Neural crest cell (in vitro differentiated cells): ENCODE measurements around the gene GPRIN2. TPM values are rescaled to one million over a fixed set of nuclear protein-coding genes. Genes with fewer than 3 reads are reported as not detected.
"Not testable (repeated sequence)": the region's sequence is repeated elsewhere in the genome, so short reads cannot be mapped to it uniquely, and the experiment has no call there.

Experiments
- DNase-seq: peaks from one replicate; pipeline ENCODE4 v3.0.0; 2021; ENCODE audit warnings: low read depth, mixed read lengths, low spot score
- H3K27ac Mint-ChIP-seq: one replicate; pipeline ENCODE4 v1.8.0; 2021; ENCODE audit warnings: mild to moderate bottlenecking, mixed read lengths; ENCODE audit not compliant: unreplicated experiment
- H3K27me3 Mint-ChIP-seq: 2 replicates; pipeline ENCODE4 v1.8.0; 2021; ENCODE audit warnings: low read depth, mild to moderate bottlenecking, mixed read lengths
- H3K36me3 Mint-ChIP-seq: 2 replicates; pipeline ENCODE4 v1.8.0; 2021; ENCODE audit warnings: low read depth, mild to moderate bottlenecking, mixed read lengths
- H3K4me1 Mint-ChIP-seq: 2 replicates; pipeline ENCODE4 v1.8.0; 2021; ENCODE audit warnings: mixed read lengths
- H3K4me3 Mint-ChIP-seq: one replicate; pipeline ENCODE4 v1.8.0; 2021; ENCODE audit warnings: mild to moderate bottlenecking, mixed read lengths
- H3K9me3 Mint-ChIP-seq: 2 replicates; pipeline ENCODE4 v1.8.0; 2021; ENCODE audit warnings: mixed read lengths
- total RNA-seq: library from RNA; stranded (reverse); gene quantifications from 2 replicates; pipeline ENCODE4 v1.2.1, GENCODE V29; 2021

Gene GPRIN2
- total RNA-seq, 1 donor from 2014 or later, result 1.5 TPM

DNA sequence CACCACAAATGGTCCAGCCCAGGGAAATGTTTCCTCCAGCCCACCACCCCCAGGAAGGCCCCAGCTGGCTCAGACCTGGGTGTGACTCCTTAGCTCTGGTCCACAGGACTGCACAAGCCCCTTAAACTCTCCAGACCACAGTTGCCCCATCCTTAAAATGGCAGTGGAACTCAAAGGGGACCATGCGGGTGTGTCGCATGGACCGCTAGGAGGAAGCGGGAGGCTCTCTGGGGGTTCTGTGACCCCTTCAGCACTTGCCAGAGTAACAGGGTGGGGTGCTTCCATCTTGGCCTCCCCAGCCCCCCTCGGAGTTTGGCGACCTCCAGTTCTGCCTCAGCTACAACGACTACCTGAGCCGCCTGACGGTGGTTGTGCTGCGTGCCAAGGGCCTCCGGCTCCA is 27.7 kb upstream of the GPRIN2 start:
- H3K36me3 Mint-ChIP-seq, H3K4me3 Mint-ChIP-seq: not testable (repeated sequence)

DNA sequence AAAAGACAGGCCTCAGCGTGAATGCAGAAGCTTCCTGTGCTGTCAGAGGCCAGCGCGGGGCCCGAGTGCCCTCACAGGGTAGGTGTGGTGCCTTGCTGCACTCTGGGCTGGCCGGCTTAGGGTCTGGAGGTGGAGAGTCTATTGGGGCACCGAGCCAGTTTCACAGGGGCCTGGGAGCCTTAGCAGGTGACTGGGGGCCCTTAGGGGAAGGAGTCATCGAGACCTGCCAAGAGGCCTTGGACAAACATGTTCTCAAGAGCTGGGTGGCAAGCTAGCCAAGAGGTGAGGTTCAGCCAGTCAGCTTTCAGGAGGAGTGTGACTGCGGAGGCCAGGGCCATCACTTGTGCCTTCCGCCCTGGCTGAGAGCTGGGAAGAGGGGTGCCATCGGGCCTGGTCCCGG is 26.1 kb upstream of the GPRIN2 start:
- DNase-seq, H3K27me3 Mint-ChIP-seq, H3K27ac Mint-ChIP-seq, H3K36me3 Mint-ChIP-seq, H3K4me1 Mint-ChIP-seq, H3K4me3 Mint-ChIP-seq, H3K9me3 Mint-ChIP-seq: not testable (repeated sequence)

More for the DNA sequence above, 27.7 kb upstream of the GPRIN2 start:
- not testable (repeated sequence) for DNase-seq, H3K4me1 Mint-ChIP-seq, H3K9me3 Mint-ChIP-seq, H3K27me3 Mint-ChIP-seq, H3K27ac Mint-ChIP-seq

DNA sequence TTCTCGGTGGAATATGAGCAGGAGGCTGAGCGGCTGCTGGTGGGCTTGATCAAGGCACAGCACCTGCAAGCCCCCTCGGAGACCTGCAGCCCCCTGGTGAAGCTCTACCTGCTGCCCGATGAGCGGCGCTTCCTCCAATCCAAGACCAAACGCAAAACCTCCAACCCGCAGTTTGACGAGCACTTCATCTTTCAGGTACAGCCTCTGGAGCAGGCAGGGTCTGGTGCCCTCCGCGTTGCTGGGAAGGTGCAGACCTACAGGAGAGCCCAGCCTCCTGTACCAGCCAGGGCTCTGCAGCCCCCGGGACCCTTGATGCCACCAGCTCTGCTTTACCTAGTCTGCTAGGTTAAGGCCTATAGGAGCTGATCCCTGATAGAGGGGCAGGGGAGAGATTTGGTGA is 25.5 kb upstream of the GPRIN2 start:
- H3K36me3 Mint-ChIP-seq, DNase-seq, H3K4me1 Mint-ChIP-seq, H3K27me3 Mint-ChIP-seq, H3K4me3 Mint-ChIP-seq, H3K27ac Mint-ChIP-seq, H3K9me3 Mint-ChIP-seq: not testable (repeated sequence)

DNA sequence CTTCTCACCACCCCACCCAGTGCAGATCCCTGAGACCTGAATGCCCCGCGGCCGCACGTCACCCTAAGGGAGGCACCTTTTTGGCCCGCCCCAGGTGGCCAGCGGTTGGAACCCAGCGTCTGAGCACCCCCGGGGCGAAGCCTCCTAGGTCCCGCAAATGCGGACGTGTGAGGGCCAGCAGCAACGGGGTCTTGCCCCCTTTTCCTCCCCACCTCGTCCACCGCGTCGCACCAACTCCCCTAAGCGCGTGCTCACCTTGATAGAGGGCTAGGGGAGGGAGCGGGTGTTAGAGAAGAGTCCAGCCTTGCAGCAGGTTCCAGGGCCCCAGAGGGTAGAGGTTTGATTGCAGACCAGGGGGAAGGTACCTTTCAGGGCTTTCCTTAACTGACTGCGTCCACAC is 22.9 kb upstream of the GPRIN2 start:
- not testable (repeated sequence) for H3K27me3 Mint-ChIP-seq, H3K27ac Mint-ChIP-seq, H3K4me3 Mint-ChIP-seq, H3K9me3 Mint-ChIP-seq, H3K4me1 Mint-ChIP-seq, DNase-seq, H3K36me3 Mint-ChIP-seq

DNA sequence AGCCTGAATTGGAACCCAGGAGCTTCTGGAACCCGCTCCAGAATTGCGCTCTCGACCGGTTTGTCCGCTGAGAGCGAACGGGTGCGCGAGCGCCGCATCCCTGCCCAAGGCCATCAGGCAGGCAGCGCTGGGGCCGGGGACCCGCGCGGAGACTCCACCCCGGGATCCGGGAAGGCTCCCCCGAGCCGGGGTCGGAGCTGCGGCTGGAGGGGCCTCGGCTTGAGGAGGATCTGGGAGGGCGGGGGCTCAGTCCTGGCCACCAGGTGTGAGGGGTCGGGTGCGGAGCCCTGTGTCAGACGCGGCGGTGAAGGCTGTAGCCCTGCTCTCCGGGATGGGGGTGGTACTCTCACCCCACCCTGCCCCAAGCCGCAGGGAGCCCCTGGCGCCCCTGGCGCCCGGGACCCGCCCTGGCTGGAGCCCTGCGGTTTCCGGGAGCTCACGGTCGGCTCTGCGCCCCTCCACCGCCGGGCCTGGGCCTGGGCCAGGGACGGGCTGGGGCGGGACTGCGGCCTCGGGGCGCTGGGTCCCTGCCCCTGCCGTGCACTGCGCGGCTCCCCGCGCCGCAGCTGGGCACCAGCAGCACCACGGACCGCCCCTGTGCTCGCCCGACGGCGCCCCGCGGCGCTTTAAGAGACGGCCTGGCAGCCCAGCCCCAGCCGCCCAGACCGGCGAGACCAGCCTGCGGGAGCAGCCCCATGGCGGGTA is 22.2 kb upstream of the GPRIN2 start, which contains the start of gene SYT15:
Gene SYT15, plus strand, starts transcription at position 655 of the 705 bp plus-strand sequence. Its CDS starts 41 bp downstream, at position 696.
- not testable (repeated sequence) for H3K27ac Mint-ChIP-seq, H3K9me3 Mint-ChIP-seq, H3K4me3 Mint-ChIP-seq, H3K27me3 Mint-ChIP-seq, DNase-seq, H3K4me1 Mint-ChIP-seq, H3K36me3 Mint-ChIP-seq

DNA sequence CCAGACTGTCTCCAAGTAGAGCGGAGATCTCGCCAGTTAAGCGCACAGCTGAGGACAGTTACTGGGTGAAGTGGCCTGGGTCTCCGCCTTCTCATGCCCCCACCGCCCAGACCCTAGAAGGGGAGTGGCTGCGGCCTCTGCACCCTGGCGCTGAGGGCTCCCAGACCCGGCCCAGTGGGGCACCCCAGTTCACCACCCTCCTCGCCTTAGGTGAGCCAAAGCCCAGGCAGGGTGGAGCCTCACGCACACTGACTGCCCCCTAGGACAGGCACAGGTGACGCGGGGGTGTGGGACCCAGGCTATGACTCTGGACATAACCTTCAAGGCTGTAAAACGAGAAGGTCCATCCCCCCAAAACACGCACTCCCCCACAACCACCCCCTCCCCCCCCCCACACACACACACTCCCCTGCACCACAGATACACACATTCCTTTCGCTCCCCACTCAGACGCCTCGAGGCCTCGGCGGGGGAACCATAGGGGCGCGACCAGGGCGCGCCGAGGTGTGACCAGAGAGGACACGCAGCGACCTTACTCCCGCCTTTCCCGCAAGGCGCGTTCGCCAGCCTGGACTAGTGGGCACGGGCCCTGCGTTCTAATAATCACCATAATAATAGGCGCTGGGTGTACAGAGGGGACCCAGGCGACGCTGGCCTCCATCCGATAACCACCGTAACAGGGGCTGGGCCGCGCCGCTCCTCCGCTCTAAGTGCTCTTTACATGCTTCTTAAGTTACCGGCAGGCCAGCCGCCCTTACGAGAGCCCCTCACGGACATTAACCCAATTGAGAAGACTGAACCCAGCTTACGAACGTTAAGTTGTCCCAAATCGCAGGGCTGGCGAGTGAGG is 21.4 kb upstream of the GPRIN2 start:
- not testable (repeated sequence) for H3K36me3 Mint-ChIP-seq

DNA sequence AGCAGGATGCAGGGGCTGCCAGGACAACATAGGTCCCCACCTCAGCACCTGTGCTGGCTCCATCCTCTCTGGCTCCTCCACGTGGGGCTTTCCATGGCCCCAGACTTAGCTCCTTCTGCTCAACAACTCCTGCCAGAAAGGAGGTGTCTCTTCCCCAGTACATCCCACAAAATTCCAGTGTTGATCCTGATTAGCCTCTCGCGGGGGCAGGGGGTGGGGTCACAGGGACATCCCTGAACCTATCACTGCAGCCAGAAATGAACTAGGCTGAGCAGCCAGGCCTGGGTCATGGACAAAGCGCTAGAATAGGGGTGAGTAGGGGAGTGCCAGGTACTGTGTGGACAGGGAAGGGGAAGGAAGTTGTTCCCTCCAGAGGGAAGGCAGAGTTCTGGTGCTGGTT is 17.4 kb upstream of the GPRIN2 start:
- H3K27ac Mint-ChIP-seq, H3K36me3 Mint-ChIP-seq, H3K27me3 Mint-ChIP-seq, DNase-seq, H3K9me3 Mint-ChIP-seq, H3K4me1 Mint-ChIP-seq, H3K4me3 Mint-ChIP-seq: not testable (repeated sequence)

More for the DNA sequence above, 21.4 kb upstream of the GPRIN2 start:
- H3K27ac Mint-ChIP-seq, H3K9me3 Mint-ChIP-seq, H3K4me3 Mint-ChIP-seq, H3K27me3 Mint-ChIP-seq, H3K4me1 Mint-ChIP-seq, DNase-seq: not testable (repeated sequence)

DNA sequence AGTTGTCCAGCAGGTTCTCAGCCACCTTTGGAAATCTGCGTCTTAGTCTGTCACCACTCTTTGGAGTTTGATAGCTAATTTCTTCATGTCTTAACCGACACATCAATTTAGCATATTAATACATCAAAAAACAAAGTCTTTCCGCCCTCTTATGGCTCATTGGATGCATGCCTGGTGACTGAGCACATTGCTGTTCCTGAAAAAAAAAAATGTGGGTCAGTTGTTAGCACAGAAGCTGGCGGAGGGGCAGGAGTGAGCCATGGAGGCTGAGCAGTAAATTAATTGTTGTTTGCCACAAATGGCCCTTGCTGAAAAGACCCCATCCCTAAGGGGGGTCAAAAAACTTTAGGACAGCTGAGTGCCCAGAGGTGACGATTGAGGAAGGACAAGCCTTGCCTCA is 16.9 kb upstream of the GPRIN2 start:
- not testable (repeated sequence) for H3K4me1 Mint-ChIP-seq, H3K9me3 Mint-ChIP-seq, H3K27ac Mint-ChIP-seq, DNase-seq, H3K36me3 Mint-ChIP-seq, H3K4me3 Mint-ChIP-seq, H3K27me3 Mint-ChIP-seq

DNA sequence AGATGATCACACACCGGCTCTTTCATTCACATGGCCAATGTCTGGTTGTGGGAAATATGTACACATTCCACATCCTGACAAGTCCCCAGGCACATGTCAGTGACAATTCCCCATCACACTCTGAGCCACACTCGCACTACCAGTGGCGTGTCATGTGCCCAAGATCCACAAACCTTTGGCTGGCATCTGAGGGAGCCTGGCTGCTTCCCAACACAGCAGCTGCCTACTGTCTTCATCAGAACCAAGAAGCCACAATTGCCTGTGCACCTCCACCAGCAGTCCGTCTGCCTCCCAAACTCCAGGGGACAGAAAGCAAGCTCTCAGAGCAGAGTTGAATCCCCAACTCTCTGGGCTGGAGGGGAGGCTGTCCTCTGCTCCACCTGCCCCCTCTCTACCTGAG is 16.3 kb upstream of the GPRIN2 start:
- DNase-seq, H3K27ac Mint-ChIP-seq: not testable (repeated sequence)

DNA sequence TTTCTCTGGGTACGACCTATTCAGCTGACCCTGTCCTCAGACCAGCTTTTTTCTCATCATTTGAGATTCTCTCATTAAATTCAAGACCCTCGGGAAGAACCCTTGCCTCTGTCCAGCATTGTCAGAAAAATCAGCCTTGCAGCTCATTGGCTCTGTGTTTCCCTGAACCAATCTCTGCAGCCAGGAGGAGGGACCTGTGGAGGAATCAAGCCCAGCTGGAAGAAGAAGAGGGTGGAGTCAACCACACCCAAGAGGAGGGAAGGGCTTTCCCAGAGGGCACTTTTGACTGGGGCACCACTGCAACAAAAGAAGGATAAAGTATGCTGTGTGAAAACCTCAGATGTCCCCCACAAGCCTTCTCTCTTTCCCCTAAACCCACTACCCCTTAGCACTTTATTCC is 14.2 kb upstream of the GPRIN2 start:
- H3K36me3 Mint-ChIP-seq, DNase-seq, H3K27ac Mint-ChIP-seq: not testable (repeated sequence)

More for the DNA sequence above, 16.3 kb upstream of the GPRIN2 start:
- H3K9me3 Mint-ChIP-seq, H3K36me3 Mint-ChIP-seq, H3K27me3 Mint-ChIP-seq, H3K4me3 Mint-ChIP-seq, H3K4me1 Mint-ChIP-seq: not testable (repeated sequence)

DNA sequence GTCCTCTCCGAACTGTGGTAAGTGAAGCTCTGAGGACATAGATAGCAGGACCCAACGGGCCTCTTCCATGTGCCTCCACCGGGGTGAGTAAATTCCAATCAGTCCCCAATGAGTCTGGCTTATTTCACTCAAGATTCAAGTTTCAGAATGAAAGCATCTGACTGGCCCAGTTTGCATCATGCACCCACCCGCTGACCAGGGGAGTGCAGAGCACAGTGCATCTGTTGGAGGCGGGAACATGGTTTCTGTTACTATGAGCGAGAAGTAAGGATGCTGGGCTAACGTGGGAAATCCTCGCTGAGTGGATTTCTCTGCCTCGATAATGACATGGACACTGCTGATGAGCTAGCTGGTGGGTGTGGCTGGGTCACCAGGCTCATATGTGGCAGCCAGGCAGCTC is 10.7 kb upstream of the GPRIN2 start:
- H3K4me3 Mint-ChIP-seq, H3K9me3 Mint-ChIP-seq, H3K4me1 Mint-ChIP-seq, H3K27ac Mint-ChIP-seq, H3K36me3 Mint-ChIP-seq, H3K27me3 Mint-ChIP-seq, DNase-seq: not testable (repeated sequence)

More for the DNA sequence above, 14.2 kb upstream of the GPRIN2 start:
- not testable (repeated sequence) for H3K4me1 Mint-ChIP-seq, H3K4me3 Mint-ChIP-seq, H3K27me3 Mint-ChIP-seq, H3K9me3 Mint-ChIP-seq
